Effector CD8-positive, alpha-beta T cell (primary cell): ENCODE results near the gene ARL2.

Experiments used
- DNase-seq: peaks from one replicate; lab custom pipeline; 2025; lab: John Stamatoyannopoulos, UW

ARL2 gene

DNA sequence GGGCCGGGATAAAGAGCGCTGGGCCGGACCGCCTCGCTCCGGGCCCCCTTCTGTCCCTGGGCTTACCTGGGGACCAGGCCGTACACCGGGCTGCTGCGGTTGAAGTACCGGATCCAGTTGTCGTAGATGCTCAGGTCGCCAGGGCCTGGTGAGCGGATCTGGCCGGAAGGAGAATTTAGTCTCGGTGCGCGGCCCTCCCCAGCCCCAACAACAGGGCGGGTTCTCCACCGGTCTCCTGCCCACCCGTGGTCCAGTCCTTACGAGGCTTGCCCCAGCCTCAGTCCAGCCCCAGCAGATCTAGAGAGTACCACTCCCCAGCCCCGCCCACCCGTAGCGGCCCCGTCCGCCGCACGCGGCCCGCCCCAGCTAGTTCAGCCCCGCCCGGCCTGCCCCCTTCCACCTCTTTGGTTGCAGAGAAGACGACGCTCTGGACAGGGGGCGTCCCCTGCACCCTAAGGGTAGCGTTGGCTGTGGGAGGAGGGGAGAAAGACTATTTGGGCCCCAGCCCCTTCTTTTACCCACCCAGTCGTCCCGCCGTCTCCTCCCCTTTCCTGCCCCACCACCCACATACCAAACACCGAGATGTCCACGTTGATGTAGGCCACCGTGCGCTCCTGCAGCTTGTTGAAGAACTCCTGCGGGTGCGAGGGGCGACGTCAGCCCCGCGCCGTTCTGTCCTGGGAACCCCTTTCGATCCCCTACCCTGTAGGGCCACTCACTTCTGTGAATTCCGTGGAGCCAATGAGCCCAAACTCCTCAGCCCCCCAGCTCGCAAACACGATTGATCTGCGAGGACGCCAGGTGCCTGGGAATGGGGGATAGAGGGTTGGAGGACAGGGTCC is 33.8 kb downstream of the ARL2 start:
- peak; percentile 5 for DNase-seq

GRCh38 chr11:65051398-65051858 is 37.5 kb downstream of the ARL2 start:
- no peak for DNase-seq

DNA sequence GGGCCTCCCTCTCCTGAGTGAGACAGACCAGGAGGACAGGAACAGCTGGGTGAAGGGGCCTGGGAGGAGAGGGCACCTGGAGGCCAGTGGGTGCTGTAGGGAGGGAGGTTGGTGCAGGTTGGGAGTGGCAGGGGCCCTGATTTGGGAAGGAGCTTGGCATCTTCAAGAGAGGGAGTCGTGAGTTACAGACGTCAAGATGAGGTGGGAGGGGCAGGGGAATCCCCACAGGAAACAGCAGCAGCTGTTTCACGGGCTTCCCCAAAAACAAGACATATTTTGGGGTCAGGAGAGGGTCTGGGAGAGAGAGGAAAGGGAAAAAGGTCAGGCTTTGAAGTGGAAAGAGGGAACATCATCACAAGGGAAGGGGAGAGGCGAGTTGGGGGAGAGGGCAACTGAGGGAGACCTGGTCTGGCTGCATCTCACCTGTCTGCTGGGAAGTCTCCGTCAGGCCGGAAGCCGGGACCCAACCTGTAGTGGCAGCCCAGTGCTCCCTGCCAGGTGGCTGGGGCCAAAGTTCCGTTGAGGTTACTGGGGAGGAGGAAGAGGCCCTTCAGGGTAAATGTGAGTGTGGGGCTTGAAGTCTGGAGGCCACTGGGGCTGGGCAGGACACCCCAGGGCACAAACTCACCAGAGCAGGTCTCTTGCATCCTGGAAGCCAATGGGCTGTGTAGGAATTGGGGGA is 40.0 kb downstream of the ARL2 start:
- no peak for DNase-seq

GRCh38 chr11:65055538-65055937 is 41.6 kb downstream of the ARL2 start:
- no peak for DNase-seq

GRCh38 chr11:65056999-65057398 is 43.0 kb downstream of the ARL2 start:
- no peak for DNase-seq

DNA sequence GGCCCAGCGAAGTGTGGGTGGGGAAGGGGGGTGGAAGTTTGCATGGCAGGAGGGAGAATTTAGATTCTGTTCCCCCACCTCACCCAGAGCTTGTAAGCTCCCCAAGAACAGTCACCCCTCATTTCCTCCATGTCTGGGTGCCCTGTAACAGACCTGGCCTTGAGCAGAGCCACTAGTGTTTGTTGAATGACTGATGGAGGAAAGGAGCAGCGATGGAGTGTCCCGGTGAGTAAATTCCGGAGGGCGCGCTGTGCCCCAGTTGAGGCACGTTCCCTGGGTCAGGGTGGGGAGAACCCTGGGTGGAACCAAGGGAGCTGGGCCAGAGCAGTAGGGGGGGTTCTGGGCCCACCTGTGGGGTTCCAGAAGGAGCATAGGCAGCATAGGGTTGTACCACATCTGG is 43.6 kb downstream of the ARL2 start:
- DNase-seq, result no peak

DNA sequence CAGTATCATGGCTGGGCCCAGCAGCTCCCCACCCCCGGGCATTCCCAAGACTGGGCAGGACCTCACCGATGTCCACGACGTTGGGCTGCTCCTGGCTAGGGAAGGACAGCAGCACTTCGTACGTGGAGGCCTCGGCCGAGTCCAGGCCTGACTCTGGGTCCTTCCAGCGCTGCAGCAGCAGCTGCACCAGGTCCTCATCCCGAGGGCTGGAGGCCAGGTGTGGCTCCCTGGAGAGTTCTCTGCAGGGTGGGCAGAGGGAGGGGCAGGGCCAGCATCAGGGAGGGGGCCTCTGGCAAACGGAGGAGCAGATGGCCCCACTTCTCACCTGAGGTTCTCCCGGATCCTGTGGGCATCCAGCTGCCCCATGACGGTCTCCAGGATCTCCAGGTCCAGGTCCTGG is 44.1 kb downstream of the ARL2 start:
- no peak for DNase-seq

DNA sequence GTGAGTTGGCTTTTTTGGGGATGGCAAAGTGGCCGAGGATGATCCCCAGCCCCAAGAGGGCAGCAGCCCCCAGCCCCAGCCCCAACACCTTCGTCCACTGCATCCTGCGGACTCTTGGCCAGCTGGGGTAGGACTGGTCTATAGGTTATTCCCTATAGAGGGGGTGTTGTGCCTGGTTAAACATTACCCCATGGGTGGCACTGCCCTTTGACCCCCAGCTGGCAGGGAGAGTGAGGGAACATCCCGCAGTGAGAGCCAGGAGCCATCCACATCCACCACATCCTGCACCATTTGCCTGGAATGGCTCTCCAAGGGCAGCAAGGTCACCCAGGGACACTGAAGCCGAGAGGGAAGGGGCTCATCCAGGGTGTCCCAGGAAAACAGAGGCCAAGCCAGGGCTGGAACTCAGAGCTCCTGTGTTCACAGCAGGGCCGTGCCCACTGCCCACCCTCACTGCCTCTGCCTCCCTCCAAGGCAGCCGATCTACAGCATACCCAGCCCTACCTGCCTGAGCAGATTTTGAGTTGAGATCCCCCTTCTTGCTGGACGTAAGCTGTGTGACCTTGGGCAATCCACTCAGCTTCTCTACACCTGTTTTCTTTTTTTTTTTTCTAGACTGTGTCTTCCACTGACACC is 44.6 kb downstream of the ARL2 start, which contains the start of gene NAALADL1:
Gene NAALADL1, minus strand, starts transcription at position 135 of the 636 bp plus-strand sequence. Its CDS starts 32 bp downstream, at position 103.
- no peak for DNase-seq

DNA sequence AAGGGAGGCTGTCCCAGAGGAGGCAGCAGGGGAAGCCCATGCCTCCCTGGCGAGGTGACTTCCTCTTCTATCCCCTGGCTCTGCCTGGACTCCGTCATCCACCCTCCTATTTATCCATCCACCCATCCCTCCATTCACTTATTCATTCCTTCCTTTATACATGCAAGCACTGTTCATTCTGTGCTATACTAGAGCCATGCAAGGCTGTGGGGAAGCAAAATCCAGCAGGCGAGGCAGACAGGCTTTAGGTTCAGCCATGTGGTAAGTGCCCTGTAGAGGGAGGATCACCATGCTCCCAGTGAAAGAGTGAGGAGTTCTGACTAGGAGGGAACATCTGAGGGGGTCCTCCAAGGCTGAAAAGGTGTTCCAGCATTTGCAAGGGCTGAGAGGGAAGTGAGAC is 45.6 kb downstream of the ARL2 start:
- no peak for DNase-seq

- DNase-seq, result no peak
Observed at GRCh38 chr11:65059959-65060824, 46.2 kb downstream of the ARL2 start.

- DNase-seq, result peak; percentile 5
Observed at GRCh38 chr11:65060913-65061408, 47.0 kb downstream of the ARL2 start.

DNA sequence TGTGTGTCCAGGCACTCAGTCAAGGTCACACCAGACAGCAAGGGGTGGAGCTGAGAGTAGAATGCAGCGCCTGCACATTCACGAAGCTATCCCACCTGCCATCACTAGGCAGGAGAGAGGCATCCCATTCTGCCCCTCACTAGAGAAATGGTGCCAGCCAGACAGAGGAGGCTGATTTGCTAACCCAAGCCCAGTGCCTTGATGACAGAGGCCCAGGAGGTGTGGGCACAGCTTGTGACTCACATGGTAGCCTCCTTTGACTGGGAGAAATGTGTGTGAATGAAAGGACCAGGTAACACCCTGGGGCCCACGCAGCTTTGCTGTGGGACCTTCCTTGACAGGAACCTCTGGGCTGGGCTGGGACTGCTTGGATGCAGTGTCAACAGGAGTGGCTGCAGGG is 49.6 kb downstream of the ARL2 start:
- DNase-seq, result no peak

DNA sequence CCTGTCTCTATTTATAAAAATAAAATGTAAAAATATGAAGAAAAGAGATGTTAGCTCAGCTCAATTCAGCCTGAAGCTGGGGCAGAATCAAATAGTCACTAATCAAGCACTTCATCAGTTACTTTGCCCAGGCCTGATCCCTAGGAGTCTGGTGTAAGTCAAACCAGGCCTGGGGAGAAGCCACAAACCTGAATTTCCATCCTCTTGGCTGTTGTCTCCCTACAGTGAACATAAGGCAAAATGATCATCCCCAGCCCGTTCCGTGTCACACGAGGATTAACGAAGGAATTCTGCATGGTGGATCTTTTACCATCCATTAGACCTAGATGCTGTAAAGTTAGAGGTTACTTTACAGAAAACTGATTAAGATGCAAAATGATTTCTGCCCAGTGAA is 50.9 kb downstream of the ARL2 start:
- DNase-seq, result no peak

DNA sequence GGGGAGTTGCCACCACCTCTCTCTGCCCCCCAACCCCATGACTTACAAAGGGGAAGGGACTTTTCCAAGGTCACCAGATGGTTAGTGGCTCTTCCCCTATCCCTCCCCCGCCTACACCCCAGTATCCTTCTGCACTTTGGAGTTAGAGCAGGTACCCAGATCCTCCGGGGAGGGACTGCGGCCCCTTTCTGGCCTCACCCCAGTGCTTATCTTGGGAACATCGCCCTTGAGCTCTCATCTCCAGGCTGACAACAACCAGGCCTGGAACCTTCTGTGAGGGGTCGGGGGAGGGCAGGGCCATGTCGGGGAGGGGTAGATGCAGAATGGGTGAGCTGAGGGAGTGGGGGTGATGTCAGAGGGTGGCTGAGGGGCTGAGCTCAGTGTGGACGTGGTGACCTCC is 51.9 kb downstream of the ARL2 start:
- DNase-seq, result no peak

GRCh38 chr11:65066315-65066714 is 52.4 kb downstream of the ARL2 start:
- no peak for DNase-seq

DNA sequence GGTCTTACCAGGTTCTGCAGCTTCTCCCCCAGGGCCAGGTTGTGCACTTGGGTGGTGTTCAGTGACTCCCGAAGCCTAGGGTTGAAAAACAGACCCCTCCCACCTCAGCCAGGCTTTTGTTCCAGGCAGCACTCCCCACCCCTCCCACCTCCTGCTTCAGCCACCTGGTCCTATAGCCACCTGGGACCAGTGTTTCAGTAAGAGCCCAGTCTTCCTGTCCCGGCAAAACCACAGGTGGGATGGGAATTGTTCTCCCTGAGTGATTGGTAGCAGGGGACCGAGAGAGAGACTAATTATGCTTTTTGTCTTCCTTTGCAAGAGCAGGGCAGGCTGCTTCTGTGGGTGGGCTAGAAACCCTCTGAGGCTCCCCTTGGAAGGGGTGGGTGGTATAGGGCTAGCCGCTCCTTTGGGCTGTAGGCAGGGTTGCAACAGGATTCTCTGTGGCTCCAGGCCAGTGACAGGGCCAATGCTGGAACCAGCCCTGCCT is 52.9 kb downstream of the ARL2 start:
- no peak for DNase-seq

GRCh38 chr11:65067446-65067845 is 53.5 kb downstream of the ARL2 start:
- no peak for DNase-seq

DNA sequence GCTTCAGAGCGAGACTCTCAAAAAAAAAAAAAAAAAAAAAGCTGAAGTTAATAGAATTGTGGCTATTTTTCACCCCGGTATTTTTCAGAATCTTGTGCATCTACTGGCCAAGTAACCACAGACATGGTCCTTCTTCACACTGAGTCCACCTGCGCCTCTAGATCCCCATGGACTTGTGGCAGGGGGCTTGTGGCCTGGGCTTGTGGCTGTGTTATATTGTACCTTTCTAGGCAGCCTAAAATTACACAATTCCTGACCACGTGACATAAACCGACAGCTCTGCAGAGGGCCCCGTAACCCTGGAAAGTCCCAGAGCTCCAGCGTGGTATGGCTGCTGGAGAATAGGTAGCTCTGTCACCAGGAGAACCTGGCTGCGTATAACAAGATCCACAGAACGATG is 55.3 kb downstream of the ARL2 start:
- DNase-seq, result no peak
